Umbilical cord (tissue), 2 donors: ENCODE results near the gene BCAT1. TPM values are rescaled to one million over a fixed set of nuclear protein-coding genes. Genes with fewer than 3 reads are reported as not detected.

Experiments used
- DNase-seq: peaks from one replicate; pipeline ENCODE4 v3.0.0-alpha.2; 2015; ENCODE audit warnings: low spot score
- total RNA-seq: library from RNA; depleted of rRNA; stranded (reverse); fragments of >200 nt; gene quantifications from one replicate; pipeline ENCODE4 v1.2.3, GENCODE V29; 2014; ENCODE audit warnings: low replicate concordance; ENCODE audit not compliant: insufficient read depth

Gene BCAT1
- total RNA-seq, result 122 TPM

- peak; percentile 87 for DNase-seq
These were observed at the start of gene BCAT1 for GRCh38 chr12:24948757-24949722. BCAT1 (minus strand) TSS chr12:24949101; CDS start chr12:24948932, 169 bp downstream.

GRCh38 chr12:24997970-24998582 is 49.2 kb upstream of the BCAT1 start:
- DNase-seq, result peak; percentile 76

- DNase-seq, result no peak
These were observed 48.6 kb upstream of the BCAT1 start for GRCh38 chr12:24997496-24997895.

- no peak for DNase-seq
These were observed 47.9 kb upstream of the BCAT1 start for GRCh38 chr12:24996820-24997219.

GRCh38 chr12:24996102-24996797 is 47.3 kb upstream of the BCAT1 start:
- DNase-seq, result no peak

GRCh38 chr12:24993793-24994192 is 44.9 kb upstream of the BCAT1 start:
- no peak for DNase-seq

GRCh38 chr12:24991209-24992049 is 42.5 kb upstream of the BCAT1 start:
- peak; percentile 68 for DNase-seq

- DNase-seq, result no peak
These were observed 40.3 kb upstream of the BCAT1 start for GRCh38 chr12:24989216-24989615.

- no peak for DNase-seq
These were observed 33.3 kb upstream of the BCAT1 start for GRCh38 chr12:24982250-24982649.

- peak; percentile 77 for DNase-seq
These were observed 31.3 kb upstream of the BCAT1 start for GRCh38 chr12:24979976-24980730.

- no peak for DNase-seq
These were observed 30.4 kb upstream of the BCAT1 start for GRCh38 chr12:24979329-24979728.

- DNase-seq, result no peak
These were observed 28.8 kb upstream of the BCAT1 start for GRCh38 chr12:24977711-24978110.

GRCh38 chr12:24977060-24977459 is 28.2 kb upstream of the BCAT1 start:
- DNase-seq, result peak; percentile 7

- peak; percentile 13 for DNase-seq
These were observed 26.5 kb upstream of the BCAT1 start for GRCh38 chr12:24975425-24975824.

GRCh38 chr12:24974216-24974615 is 25.3 kb upstream of the BCAT1 start:
- DNase-seq, result no peak

GRCh38 chr12:24972078-24972477 is 23.2 kb upstream of the BCAT1 start:
- DNase-seq, result no peak

GRCh38 chr12:24970177-24970576 is 21.3 kb upstream of the BCAT1 start:
- DNase-seq, result no peak

GRCh38 chr12:24966951-24967564 is 18.2 kb upstream of the BCAT1 start:
- no peak for DNase-seq

GRCh38 chr12:24964342-24964741 is 15.4 kb upstream of the BCAT1 start:
- DNase-seq, result no peak
